HCT116 (cell line): Measurements from ENCODE around the gene EPS8. TPM values are rescaled to one million over a fixed set of nuclear protein-coding genes. Genes with fewer than 3 reads are reported as not detected.
A peak's percentile ranks its signal among the peaks of the same experiment; 100 is the strongest.

Source experiments
- ATAC-seq: fragments of 200-7000 bp; cut with Tn5 transposase; 2 replicates; pipeline ENCODE4 v1.9.1; 2020; ENCODE audit warnings: mild to moderate bottlenecking, moderate library complexity
- BruUV-seq: library from RNA; stranded (reverse); fragments of 400-500 nt; replicated peaks from 2 replicates; lab custom pipeline; 2021; lab: Mats Ljungman, UMichigan
- CTCF ChIA-PET: fragments of 300-600 bp; sonication (Branson Sonifier 250); formaldehyde crosslinking; loops from one replicate; lab custom pipeline; 2021; ENCODE audit warnings: antibody characterized with exemption; lab: Charles Lee
- POLR2A ChIA-PET: fragments of 300-600, 350-600 bp; sonication (Branson Sonifier 250); formaldehyde crosslinking; loops from one replicate; lab custom pipeline; 2021; ENCODE audit warnings: antibody characterized with exemption; lab: Charles Lee
- RAD21 ChIA-PET, 2 experiments: fragments of 300-600 bp; sonication (Branson Sonifier 250); formaldehyde crosslinking; loops; one replicate each; lab custom pipeline; 2023; ENCODE audit warnings: low total read pairs in 2 of 2; ENCODE audit not compliant: uncharacterized antibody in 2 of 2, unreplicated experiment in 2 of 2, low non-redundant PET in 1 of 2; lab: Charles Lee
- DNase-seq: peaks from one replicate; pipeline ENCODE4 v3.0.0-alpha.2; 2010; ENCODE audit warnings: low read depth, low spot score
- H2AFZ ChIP-seq: fragments of 200-600 bp; shearing (Covaris generic), sonication (generic); 2 replicates; pipeline ENCODE4 v1.6.1; 2017; ENCODE audit warnings: low read depth, mixed run types, mixed read lengths, antibody characterized with exemption, low read length; ENCODE audit not compliant: poor library complexity, severe bottlenecking
- H3K27ac ChIP-seq: 2 replicates; pipeline ENCODE4 v1.5.1; 2012; ENCODE audit warnings: low read depth, low read length
- H3K27me3 ChIP-seq: fragments of 200-600 bp; sonication (generic); 2 replicates; pipeline ENCODE4 v1.6.1; 2016; ENCODE audit warnings: mixed run types, low read length, mixed read lengths; ENCODE audit not compliant: insufficient read depth
- H3K36me3 ChIP-seq, 2 experiments: fragments of 200-500 bp in 1 of 2; fragments of 200-600 bp in 1 of 2; sonication (Bioruptor generic) in 1 of 2; sonication (generic) in 1 of 2; 2 replicates each; pipeline versions ENCODE4 v1.5.1 to v1.6.1; 2014 to 2016; ENCODE audit warnings: low read length in 2 of 2, inconsistent platforms in 1 of 2, mixed read lengths in 1 of 2, mixed run types in 1 of 2; ENCODE audit not compliant: insufficient read depth in 2 of 2, control insufficient read depth in 1 of 2
- H3K4me1 ChIP-seq, 2 experiments: fragments of 200-600 bp in 1 of 2; sonication (generic) in 1 of 2; 2 replicates each; pipeline versions ENCODE4 v1.5.1 to v1.6.1; 2012 to 2017; ENCODE audit warnings: low read length in 2 of 2, inconsistent platforms in 1 of 2, mild to moderate bottlenecking in 1 of 2, mixed read lengths in 1 of 2, mixed run types in 1 of 2, moderate library complexity in 1 of 2; ENCODE audit not compliant: insufficient read depth in 2 of 2, control insufficient read depth in 1 of 2
- H3K4me2 ChIP-seq: fragments of 200-600 bp; sonication (generic); 2 replicates; pipeline ENCODE4 v1.6.1; 2017; ENCODE audit warnings: mixed run types, low read length, mixed read lengths
- H3K4me3 ChIP-seq, 2 experiments: fragments of 200-600 bp in 1 of 2; sonication (generic) in 1 of 2; replicated peaks in 1 of 2; 2 replicates each; pipeline ENCODE4 v1.5.1; 2011 to 2016; ENCODE audit warnings: low read length in 2 of 2, control low read depth in 1 of 2, low read depth in 1 of 2, mild to moderate bottlenecking in 1 of 2, mixed read lengths in 1 of 2, mixed run types in 1 of 2
- H3K79me2 ChIP-seq: fragments of 200-600 bp; sonication (generic); 2 replicates; pipeline ENCODE4 v1.6.1; 2017; ENCODE audit warnings: mild to moderate bottlenecking, mixed run types, low read length, moderate library complexity, mixed read lengths; ENCODE audit not compliant: insufficient read depth
- H3K9ac ChIP-seq: fragments of 200-600 bp; sonication (generic); 2 replicates; pipeline ENCODE4 v1.6.1; 2016; ENCODE audit warnings: low read length, mixed read lengths
- H3K9me2 ChIP-seq: fragments of 200-600 bp; sonication (generic), shearing (Covaris generic); 2 replicates; pipeline ENCODE4 v1.6.1; 2017; ENCODE audit warnings: mixed run types, mild to moderate bottlenecking, moderate library complexity; ENCODE audit not compliant: insufficient read depth
- H3K9me3 ChIP-seq, 2 experiments: fragments of 200-500 bp in 1 of 2; fragments of 200-600 bp in 1 of 2; sonication (Bioruptor generic) in 1 of 2; sonication (generic) in 1 of 2; 2 replicates each; pipeline ENCODE4 v1.6.1; 2014 to 2017; ENCODE audit warnings: low read length in 2 of 2, mixed read lengths in 2 of 2, inconsistent platforms in 1 of 2, low read depth in 1 of 2, mild to moderate bottlenecking in 1 of 2, mixed run types in 1 of 2, moderate library complexity in 1 of 2; ENCODE audit not compliant: control insufficient read depth in 1 of 2, insufficient read depth in 1 of 2
- H4K20me1 ChIP-seq: fragments of 200-600 bp; sonication (generic), shearing (Covaris generic); 2 replicates; pipeline ENCODE4 v1.6.1; 2017; ENCODE audit warnings: mixed run types, mild to moderate bottlenecking, moderate library complexity; ENCODE audit not compliant: insufficient read depth
- CEBPB ChIP-seq: IDR thresholded peaks from 2 replicates; pipeline ENCODE4 v1.6.1; 2012; ENCODE audit warnings: low read depth
- RAD21 ChIP-seq: IDR thresholded peaks from 2 replicates; pipeline ENCODE4 v1.6.1; 2012; ENCODE audit warnings: low read depth, mild to moderate bottlenecking
- SP1 ChIP-seq: IDR thresholded peaks from 2 replicates; pipeline ENCODE4 v1.6.1; 2012; ENCODE audit warnings: low read depth
- TCF7L2 ChIP-seq: IDR thresholded peaks from 2 replicates; pipeline ENCODE4 v1.7.0; 2011; ENCODE audit warnings: borderline replicate concordance, inconsistent platforms; ENCODE audit not compliant: insufficient read depth, insufficient read length; ENCODE audit errors: extremely low read depth
- intact Hi-C: fragments of 100-400 bp; cut with micrococcal nuclease; formaldehyde crosslinking; loops from 2 replicates; pipeline ENCODE4 v1.10.0; 2022
- total RNA-seq: library from RNA; stranded (reverse); gene quantifications from one replicate; pipeline ENCODE4 v1.2.1, GENCODE V29; 2021; ENCODE audit not compliant: unreplicated experiment
- TF ChIP-seq, protein P1 (sequence below): IDR thresholded peaks from 2 replicates; pipeline ENCODE4 v1.6.1; 2012; ENCODE audit warnings: low read depth
- TF ChIP-seq, protein P2 (sequence below), 3 experiments: fragments of 200-600 bp in 1 of 3; sonication (generic) in 1 of 3; IDR thresholded peaks in 2 of 3; conservative IDR thresholded peaks in 1 of 3; 2 replicates each; pipeline ENCODE4 v1.5.1; 2012 to 2017; ENCODE audit warnings: low read depth in 2 of 3, low read length in 2 of 3, antibody characterized with exemption in 1 of 3, borderline replicate concordance in 1 of 3, control low read depth in 1 of 3, mild to moderate bottlenecking in 1 of 3, mixed read lengths in 1 of 3, mixed run types in 1 of 3, moderate library complexity in 1 of 3; ENCODE audit not compliant: insufficient read depth in 1 of 3

The EPS8 gene
- total RNA-seq, 1 experiment from 2014 or later, result 49.9 TPM

DNA sequence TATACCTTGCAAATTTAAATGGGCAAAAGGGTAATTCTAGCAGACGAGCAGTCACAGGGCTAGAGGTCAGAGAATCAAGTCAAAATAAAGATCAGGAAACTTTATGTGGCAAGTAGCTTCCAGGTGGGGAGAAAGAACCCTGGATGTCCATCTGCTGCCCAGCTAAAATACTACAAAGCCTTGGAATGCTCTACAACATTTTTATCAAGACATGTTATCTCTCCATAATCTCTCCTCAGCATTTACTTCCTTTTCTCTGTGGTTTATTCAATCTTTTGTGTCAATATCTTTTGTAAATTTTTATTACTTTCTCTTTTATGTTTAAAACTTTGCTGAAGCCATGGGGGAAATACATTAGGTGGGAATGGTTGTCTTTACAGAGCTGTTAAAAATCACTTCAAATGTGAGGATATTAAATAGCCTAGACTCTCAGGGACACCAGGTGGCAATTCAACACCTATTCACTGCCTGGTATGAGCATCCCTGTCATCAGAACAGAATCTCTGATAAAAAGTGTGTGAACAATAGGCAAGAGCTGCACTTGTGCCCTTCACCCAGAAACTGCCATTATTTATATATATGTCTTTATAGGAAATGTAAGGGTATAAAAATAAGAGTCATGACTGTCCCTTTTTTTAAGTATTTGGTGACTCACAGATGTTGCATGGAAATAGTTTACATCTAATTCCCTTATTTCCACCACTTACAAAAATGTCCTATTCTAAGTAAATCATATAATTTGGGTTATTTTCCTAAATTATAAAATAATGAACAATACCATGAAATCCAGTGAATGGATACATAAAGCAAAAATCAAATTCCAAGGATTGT is 152.9 kb downstream of the EPS8 start:
- intact Hi-C loops, result no loop called here
- RAD21 ChIA-PET, result no interaction called here

More for the DNA sequence above, 152.9 kb downstream of the EPS8 start:
- ATAC-seq (peak; percentile 46; the same call in 1 of the 2 replicates), DNase-seq (no peak)
- TF ChIP-seq, protein P1, sequence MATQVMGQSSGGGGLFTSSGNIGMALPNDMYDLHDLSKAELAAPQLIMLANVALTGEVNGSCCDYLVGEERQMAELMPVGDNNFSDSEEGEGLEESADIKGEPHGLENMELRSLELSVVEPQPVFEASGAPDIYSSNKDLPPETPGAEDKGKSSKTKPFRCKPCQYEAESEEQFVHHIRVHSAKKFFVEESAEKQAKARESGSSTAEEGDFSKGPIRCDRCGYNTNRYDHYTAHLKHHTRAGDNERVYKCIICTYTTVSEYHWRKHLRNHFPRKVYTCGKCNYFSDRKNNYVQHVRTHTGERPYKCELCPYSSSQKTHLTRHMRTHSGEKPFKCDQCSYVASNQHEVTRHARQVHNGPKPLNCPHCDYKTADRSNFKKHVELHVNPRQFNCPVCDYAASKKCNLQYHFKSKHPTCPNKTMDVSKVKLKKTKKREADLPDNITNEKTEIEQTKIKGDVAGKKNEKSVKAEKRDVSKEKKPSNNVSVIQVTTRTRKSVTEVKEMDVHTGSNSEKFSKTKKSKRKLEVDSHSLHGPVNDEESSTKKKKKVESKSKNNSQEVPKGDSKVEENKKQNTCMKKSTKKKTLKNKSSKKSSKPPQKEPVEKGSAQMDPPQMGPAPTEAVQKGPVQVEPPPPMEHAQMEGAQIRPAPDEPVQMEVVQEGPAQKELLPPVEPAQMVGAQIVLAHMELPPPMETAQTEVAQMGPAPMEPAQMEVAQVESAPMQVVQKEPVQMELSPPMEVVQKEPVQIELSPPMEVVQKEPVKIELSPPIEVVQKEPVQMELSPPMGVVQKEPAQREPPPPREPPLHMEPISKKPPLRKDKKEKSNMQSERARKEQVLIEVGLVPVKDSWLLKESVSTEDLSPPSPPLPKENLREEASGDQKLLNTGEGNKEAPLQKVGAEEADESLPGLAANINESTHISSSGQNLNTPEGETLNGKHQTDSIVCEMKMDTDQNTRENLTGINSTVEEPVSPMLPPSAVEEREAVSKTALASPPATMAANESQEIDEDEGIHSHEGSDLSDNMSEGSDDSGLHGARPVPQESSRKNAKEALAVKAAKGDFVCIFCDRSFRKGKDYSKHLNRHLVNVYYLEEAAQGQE, result no peak
- TF ChIP-seq TCF7L2 (no peak), RAD21 (peak; percentile 32; the same call in 1 of the 2 replicates), CEBPB (no peak), SP1 (no peak)
- TF ChIP-seq, protein P2, sequence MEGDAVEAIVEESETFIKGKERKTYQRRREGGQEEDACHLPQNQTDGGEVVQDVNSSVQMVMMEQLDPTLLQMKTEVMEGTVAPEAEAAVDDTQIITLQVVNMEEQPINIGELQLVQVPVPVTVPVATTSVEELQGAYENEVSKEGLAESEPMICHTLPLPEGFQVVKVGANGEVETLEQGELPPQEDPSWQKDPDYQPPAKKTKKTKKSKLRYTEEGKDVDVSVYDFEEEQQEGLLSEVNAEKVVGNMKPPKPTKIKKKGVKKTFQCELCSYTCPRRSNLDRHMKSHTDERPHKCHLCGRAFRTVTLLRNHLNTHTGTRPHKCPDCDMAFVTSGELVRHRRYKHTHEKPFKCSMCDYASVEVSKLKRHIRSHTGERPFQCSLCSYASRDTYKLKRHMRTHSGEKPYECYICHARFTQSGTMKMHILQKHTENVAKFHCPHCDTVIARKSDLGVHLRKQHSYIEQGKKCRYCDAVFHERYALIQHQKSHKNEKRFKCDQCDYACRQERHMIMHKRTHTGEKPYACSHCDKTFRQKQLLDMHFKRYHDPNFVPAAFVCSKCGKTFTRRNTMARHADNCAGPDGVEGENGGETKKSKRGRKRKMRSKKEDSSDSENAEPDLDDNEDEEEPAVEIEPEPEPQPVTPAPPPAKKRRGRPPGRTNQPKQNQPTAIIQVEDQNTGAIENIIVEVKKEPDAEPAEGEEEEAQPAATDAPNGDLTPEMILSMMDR (IDR thresholded peaks at IDR 0.05 in 2 of 3, conservative IDR thresholded peaks at IDR 0.05 in 1 of 3; ENCODE audit: borderline replicate concordance in 1 of 3, insufficient read depth in 1 of 3, low read depth in 2 of 3, low read length in 2 of 3), result no peak
- Histone ChIP-seq H3K36me3 (peaks cover 5 to 19% of the 10 kb centered on the region in 2 experiments), H3K4me3 (no peak overlapping the region), H3K27me3 (no peaks in the 10 kb centered on the region), H3K79me2 (no peaks in the 10 kb centered on the region; the same call in 1 of the 2 replicates), H3K4me2 (no peak overlapping the region), H3K9ac (no peak overlapping the region), H2AFZ (no peak overlapping the region), H3K9me3 (no peaks in the 10 kb centered on the region), H3K4me1 (peaks cover 55 to 61% of the 10 kb centered on the region in 2 experiments), H4K20me1 (no peaks in the 10 kb centered on the region), H3K27ac (peak overlapping the region; percentile 33; the same call in 1 of the 2 replicates), H3K9me2 (no peaks in the 10 kb centered on the region)
- POLR2A ChIA-PET, result interaction anchor here (1.2 kb wide), 1 partner anchor 53 kb away, joined by 3 read pairs; no protein-coding TSS in a partner anchor
- no TSS peak for BruUV-seq
- CTCF ChIA-PET, result no interaction called here
